ENCODE data around the gene RPL13.

DNA sequence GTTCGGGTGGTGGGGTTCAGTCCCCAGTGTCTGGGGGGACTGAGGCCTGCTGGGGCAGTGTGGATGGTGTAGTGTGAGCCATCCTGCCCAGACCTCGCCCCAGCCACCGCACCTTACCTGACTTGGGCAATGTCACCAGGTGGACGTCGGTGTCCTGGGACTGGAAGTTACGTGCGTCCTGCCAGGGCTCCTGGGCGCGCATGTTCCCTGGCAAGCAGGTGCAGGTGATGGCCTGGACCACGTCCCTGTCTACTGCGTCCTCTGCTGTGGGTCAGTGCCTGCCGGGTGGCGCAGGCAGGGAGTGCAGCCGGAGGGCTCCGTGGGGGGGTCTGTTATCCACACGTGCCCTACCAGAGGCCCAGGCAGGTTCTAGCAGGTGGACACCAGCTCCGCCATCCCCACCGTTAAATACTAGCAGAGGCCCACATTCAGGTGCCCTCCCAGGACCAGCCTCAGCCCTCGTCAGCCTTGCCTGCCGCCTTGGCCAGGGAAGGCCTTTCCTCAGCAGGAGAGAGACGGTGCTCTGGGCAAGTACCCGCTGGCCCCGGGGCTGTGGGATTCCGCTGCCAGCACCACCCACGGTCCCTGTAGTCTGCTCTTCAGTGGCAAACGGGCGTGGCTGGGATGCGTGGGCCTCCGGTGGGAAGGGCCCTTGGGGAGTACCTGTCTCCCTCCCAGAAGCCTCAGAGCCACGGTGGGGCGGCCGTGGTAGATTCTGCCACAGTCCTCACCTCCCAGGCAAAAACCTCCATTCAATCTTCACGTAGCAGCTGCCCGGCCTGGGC is 44.9 kb downstream of the RPL13 start:
- TF ChIP-seq, protein P1, sequence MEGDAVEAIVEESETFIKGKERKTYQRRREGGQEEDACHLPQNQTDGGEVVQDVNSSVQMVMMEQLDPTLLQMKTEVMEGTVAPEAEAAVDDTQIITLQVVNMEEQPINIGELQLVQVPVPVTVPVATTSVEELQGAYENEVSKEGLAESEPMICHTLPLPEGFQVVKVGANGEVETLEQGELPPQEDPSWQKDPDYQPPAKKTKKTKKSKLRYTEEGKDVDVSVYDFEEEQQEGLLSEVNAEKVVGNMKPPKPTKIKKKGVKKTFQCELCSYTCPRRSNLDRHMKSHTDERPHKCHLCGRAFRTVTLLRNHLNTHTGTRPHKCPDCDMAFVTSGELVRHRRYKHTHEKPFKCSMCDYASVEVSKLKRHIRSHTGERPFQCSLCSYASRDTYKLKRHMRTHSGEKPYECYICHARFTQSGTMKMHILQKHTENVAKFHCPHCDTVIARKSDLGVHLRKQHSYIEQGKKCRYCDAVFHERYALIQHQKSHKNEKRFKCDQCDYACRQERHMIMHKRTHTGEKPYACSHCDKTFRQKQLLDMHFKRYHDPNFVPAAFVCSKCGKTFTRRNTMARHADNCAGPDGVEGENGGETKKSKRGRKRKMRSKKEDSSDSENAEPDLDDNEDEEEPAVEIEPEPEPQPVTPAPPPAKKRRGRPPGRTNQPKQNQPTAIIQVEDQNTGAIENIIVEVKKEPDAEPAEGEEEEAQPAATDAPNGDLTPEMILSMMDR (IDR thresholded peaks at IDR 0.05) = no peak
- no peak for TF ChIP-seq POLR2AphosphoS5 (IDR thresholded peaks at IDR 0.05)
- no peak for TF ChIP-seq POLR2A (IDR thresholded peaks at IDR 0.05)

All from upper lobe of left lung (tissue), 4 donors.